ENCODE measurements around the gene CDC5L.

- TF ChIP-seq EZH2phosphoT487 (IDR thresholded peaks at IDR 0.05; ENCODE audit: borderline replicate concordance): no peak
- TF ChIP-seq, protein P1, sequence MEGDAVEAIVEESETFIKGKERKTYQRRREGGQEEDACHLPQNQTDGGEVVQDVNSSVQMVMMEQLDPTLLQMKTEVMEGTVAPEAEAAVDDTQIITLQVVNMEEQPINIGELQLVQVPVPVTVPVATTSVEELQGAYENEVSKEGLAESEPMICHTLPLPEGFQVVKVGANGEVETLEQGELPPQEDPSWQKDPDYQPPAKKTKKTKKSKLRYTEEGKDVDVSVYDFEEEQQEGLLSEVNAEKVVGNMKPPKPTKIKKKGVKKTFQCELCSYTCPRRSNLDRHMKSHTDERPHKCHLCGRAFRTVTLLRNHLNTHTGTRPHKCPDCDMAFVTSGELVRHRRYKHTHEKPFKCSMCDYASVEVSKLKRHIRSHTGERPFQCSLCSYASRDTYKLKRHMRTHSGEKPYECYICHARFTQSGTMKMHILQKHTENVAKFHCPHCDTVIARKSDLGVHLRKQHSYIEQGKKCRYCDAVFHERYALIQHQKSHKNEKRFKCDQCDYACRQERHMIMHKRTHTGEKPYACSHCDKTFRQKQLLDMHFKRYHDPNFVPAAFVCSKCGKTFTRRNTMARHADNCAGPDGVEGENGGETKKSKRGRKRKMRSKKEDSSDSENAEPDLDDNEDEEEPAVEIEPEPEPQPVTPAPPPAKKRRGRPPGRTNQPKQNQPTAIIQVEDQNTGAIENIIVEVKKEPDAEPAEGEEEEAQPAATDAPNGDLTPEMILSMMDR (conservative IDR thresholded peaks at IDR 0.05; ENCODE audit: low read length): no peak
These were observed 21.8 kb downstream of the CDC5L start for GRCh38 chr6:44409207-44409794.
